Measurements from ENCODE around the gene TEX19. TPM values are rescaled to one million over a fixed set of nuclear protein-coding genes. Genes with fewer than 3 reads are reported as not detected.
"Not testable (repeated sequence)": the region's sequence is repeated elsewhere in the genome, so short reads cannot be mapped to it uniquely, and the experiment has no call there.

Gene TEX19
- total RNA-seq, 2 donors from 2014 or later = 10.6 TPM; not detected in 1

DNA sequence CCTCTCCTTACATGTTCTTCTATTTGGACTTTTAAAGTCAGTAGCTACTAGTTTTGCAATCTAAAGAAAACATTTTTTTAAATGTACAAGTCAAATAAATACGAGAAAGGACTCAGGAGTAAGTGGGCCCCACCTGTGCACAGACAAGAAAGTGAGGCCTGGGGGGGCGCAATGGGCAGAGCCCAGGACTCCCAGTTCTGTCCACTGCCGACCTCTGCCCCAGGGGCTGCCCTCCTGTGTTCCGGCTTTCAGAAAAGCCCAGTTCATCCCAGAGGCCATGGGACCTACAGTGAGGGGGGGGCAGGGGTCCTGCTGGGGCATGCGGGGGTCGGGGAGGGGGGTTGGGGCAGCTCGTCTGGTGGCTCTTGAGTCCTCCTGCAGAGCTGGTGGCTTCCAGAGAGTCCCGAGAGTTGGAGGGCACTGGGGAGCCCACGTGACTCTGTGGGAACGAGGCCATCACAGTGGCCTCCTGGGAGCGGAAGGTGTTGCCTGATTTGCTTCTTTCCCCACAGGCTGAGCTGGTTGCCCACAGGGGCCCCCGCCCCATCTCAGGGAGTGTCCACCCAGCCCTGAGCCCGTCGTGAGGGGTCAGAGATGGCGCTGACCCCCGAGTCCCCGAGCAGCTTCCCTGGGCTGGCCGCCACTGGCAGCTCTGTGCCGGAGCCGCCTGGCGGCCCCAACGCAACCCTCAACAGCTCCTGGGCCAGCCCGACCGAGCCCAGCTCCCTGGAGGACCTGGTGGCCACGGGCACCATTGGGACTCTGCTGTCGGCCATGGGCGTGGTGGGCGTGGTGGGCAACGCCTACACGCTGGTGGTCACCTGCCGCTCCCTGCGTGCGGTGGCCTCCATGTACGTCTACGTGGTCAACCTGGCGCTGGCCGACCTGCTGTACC lies 14.9 kb downstream of the TEX19 start:
- Histone ChIP-seq H3K27me3 (replicated peaks; ENCODE audit: insufficient read depth) (peaks cover 44% of the 10 kb centered on the region), H3K36me3 (no peaks in the 10 kb centered on the region), H3K4me3 (no peak overlapping the region), H3K4me1 (replicated peaks) (peaks cover 4% of the 10 kb centered on the region), H3K27ac (no peak overlapping the region), H3K9me3 (no peaks in the 10 kb centered on the region)
- TF ChIP-seq, protein P1, sequence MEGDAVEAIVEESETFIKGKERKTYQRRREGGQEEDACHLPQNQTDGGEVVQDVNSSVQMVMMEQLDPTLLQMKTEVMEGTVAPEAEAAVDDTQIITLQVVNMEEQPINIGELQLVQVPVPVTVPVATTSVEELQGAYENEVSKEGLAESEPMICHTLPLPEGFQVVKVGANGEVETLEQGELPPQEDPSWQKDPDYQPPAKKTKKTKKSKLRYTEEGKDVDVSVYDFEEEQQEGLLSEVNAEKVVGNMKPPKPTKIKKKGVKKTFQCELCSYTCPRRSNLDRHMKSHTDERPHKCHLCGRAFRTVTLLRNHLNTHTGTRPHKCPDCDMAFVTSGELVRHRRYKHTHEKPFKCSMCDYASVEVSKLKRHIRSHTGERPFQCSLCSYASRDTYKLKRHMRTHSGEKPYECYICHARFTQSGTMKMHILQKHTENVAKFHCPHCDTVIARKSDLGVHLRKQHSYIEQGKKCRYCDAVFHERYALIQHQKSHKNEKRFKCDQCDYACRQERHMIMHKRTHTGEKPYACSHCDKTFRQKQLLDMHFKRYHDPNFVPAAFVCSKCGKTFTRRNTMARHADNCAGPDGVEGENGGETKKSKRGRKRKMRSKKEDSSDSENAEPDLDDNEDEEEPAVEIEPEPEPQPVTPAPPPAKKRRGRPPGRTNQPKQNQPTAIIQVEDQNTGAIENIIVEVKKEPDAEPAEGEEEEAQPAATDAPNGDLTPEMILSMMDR (IDR thresholded peaks at IDR 0.05) = no peak
- TF ChIP-seq POLR2A (IDR thresholded peaks at IDR 0.05) (no peak), POLR2AphosphoS5 (IDR thresholded peaks at IDR 0.05) (no peak)
- intact Hi-C loops (cut with DNase I) = no loop called here
- no peak for DNase-seq (ENCODE audit: low spot score)
- WGBS = 87% methylated on average over 35 of the region's 37 CpGs

DNA sequence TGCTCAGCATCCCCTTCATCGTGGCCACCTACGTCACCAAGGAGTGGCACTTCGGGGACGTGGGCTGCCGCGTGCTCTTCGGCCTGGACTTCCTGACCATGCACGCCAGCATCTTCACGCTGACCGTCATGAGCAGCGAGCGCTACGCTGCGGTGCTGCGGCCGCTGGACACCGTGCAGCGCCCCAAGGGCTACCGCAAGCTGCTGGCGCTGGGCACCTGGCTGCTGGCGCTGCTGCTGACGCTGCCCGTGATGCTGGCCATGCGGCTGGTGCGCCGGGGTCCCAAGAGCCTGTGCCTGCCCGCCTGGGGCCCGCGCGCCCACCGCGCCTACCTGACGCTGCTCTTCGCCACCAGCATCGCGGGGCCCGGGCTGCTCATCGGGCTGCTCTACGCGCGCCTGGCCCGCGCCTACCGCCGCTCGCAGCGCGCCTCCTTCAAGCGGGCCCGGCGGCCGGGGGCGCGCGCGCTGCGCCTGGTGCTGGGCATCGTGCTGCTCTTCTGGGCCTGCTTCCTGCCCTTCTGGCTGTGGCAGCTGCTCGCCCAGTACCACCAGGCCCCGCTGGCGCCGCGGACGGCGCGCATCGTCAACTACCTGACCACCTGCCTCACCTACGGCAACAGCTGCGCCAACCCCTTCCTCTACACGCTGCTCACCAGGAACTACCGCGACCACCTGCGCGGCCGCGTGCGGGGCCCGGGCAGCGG lies 15.7 kb downstream of the TEX19 start:
- H3K36me3 ChIP-seq = no peaks in the 10 kb centered on the region
- intact Hi-C loops (cut with DNase I) = no loop called here
- 51% methylated on average over 72 of the region's 79 CpGs for WGBS
- TF ChIP-seq POLR2AphosphoS5 (IDR thresholded peaks at IDR 0.05) (no peak), POLR2A (IDR thresholded peaks at IDR 0.05) (no peak)
- TF ChIP-seq, protein P1 (IDR thresholded peaks at IDR 0.05) = no peak
- no peak for DNase-seq (ENCODE audit: low spot score)
- H3K9me3 ChIP-seq = no peaks in the 10 kb centered on the region
- H3K27me3 ChIP-seq (replicated peaks; ENCODE audit: insufficient read depth) = peaks cover 44% of the 10 kb centered on the region
- H3K4me3 ChIP-seq = no peak overlapping the region
- peaks cover 4% of the 10 kb centered on the region for H3K4me1 ChIP-seq (replicated peaks)
- no peak overlapping the region for H3K27ac ChIP-seq

DNA sequence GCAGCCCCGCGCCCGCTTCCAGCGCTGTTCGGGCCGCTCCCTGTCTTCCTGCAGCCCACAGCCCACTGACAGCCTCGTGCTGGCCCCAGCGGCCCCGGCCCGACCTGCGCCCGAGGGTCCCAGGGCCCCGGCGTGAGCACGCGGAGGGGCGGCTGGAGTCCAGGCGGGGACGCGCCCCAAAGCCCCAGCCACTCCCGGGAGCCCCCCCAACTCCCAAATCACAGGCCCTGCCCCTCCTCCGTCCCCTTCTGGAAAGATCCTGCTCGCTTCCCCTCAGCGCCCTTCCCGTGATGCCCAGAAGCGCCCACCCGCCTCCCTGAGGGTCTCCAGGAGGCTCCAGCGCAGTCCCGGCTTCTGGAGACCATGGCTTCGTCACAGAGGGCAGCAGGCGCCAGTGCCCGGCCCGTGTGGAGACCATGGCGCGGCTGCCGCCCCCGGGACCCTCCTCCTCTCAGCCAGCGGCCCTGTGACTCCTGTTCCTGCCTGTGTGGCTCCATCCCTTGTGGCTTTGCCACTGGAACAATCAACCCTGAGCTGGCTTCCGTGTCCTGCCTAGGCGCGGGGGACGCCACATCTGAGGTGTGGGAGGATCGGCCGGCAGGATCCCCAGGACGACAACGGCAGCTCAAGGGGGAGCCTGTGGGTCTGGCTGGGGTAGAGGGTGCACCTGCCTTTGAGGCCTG lies 16.5 kb downstream of the TEX19 start:
- Histone ChIP-seq H3K27me3 (replicated peaks; ENCODE audit: insufficient read depth) (peaks cover 41% of the 10 kb centered on the region), H3K9me3 (no peaks in the 10 kb centered on the region), H3K4me3 (no peak overlapping the region), H3K27ac (no peak overlapping the region), H3K4me1 (replicated peaks) (peaks cover 4% of the 10 kb centered on the region), H3K36me3 (no peaks in the 10 kb centered on the region)
- DNase-seq (ENCODE audit: low spot score) = no peak
- WGBS = 77% methylated on average over 28 of the region's 46 CpGs
- no peak for TF ChIP-seq POLR2AphosphoS5 (IDR thresholded peaks at IDR 0.05)
- TF ChIP-seq, protein P1 (IDR thresholded peaks at IDR 0.05) = no peak
- TF ChIP-seq POLR2A (IDR thresholded peaks at IDR 0.05) = no peak
- intact Hi-C loops (cut with DNase I) = no loop called here

DNA sequence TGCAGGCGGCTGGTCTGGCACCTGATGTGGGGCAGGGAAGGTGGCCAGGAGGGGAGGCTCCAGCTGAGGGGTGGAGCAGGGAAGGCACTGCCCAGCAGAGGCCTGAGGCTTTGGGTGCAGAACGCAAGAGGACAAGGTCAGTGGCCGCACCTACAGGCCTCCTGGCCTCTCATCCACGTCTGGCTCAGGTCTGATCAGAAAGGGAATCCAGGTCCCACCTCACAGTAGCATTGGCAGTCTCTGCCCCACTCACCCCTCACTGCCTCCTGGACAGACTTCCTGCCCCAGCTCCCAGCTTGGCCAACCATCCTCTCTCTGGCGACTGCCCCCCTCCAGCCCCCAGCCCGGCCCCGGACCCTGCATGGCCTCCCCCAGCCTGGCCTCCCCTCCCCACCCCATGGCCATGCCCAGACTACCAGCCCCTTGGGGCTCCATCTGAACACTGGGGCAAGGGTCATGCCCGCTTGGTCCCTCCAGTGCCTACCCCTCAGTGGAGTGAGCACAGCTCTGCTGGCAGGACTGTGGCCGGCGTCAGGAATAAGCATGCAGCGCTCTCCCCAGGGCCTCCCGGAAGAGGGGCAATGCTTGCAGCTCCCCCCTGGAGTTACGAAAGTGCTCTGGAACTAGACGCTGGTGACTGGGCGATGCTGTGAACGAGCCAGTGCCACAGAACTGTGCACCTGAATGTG lies 17.1 kb downstream of the TEX19 start:
- peaks cover 39% of the 10 kb centered on the region for H3K27me3 ChIP-seq (replicated peaks; ENCODE audit: insufficient read depth)
- TF ChIP-seq POLR2A (IDR thresholded peaks at IDR 0.05) = no peak
- no peak for TF ChIP-seq POLR2AphosphoS5 (IDR thresholded peaks at IDR 0.05)
- TF ChIP-seq, protein P1 (IDR thresholded peaks at IDR 0.05) = no peak

DNA sequence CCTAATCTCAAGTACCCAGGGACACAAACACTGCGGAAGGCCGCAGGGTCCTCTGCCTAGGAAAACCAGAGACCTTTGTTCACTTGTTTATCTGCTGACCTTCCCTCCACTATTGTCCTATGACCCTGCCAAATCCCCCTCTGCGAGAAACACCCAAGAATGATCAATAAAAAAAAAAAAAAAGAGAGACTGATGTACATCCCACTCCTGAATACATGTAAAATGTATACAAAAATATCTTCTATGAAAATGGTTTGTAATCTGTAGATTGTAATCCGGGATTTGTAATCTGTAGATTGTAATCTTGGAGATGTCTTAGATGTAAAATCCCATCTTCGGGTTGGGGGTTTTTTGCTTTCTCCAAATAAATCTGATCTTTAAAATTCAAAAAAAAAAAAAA lies 18.2 kb downstream of the TEX19 start:
- 75% methylated on average over 3 of the region's 5 CpGs for WGBS
- H3K4me3 ChIP-seq; H3K4me1 ChIP-seq (replicated peaks); H3K9me3 ChIP-seq; DNase-seq (ENCODE audit: low spot score); H3K27ac ChIP-seq; intact Hi-C loops (cut with DNase I); H3K36me3 ChIP-seq: not testable (repeated sequence)
- peaks cover 31% of the 10 kb centered on the region for H3K27me3 ChIP-seq (replicated peaks; ENCODE audit: insufficient read depth)

More for the DNA sequence above, 17.1 kb downstream of the TEX19 start:
- peaks cover 4% of the 10 kb centered on the region for H3K4me1 ChIP-seq (replicated peaks)
- H3K36me3 ChIP-seq = no peaks in the 10 kb centered on the region
- H3K4me3 ChIP-seq = no peak overlapping the region
- no peak for DNase-seq (ENCODE audit: low spot score)
- 81% methylated on average over 16 of the region's 16 CpGs for WGBS
- intact Hi-C loops (cut with DNase I) = no loop called here
- no peaks in the 10 kb centered on the region for H3K9me3 ChIP-seq
- no peak overlapping the region for H3K27ac ChIP-seq

All from prostate gland (tissue), 2 donors.